HG03060 (cell line): Measurements from ENCODE around the gene PCDHB2.
"Not testable (repeated sequence)": the region's sequence is repeated elsewhere in the genome, so short reads cannot be mapped to it uniquely, and the experiment has no call there.

Source experiments
- ATAC-seq: cut with Tn5 transposase; IDR thresholded peaks from one replicate; pipeline ENCODE4 v1.9.1; 2021; ENCODE audit warnings: low read depth, moderate number of reproducible peaks; ENCODE audit not compliant: unreplicated experiment

Gene PCDHB2

GRCh38 chr5:141135030-141135717, 40.8 kb downstream of the PCDHB2 start, which contains the start of gene PCDHB5:
Gene PCDHB5, plus strand, starts transcription at chr5:141135206. Its CDS starts 229 bp downstream, at chr5:141135435.
- no peak for ATAC-seq

- ATAC-seq: no peak
These were observed 41.4 kb downstream of the PCDHB2 start for GRCh38 chr5:141135718-141136266.

GRCh38 chr5:141137346-141137745, 42.9 kb downstream of the PCDHB2 start:
- ATAC-seq: not testable (repeated sequence)
